ENCODE results near the gene CDT1.
"Not testable (repeated sequence)": the region's sequence is repeated elsewhere in the genome, so short reads cannot be mapped to it uniquely, and the experiment has no call there.

The CDT1 gene

DNA sequence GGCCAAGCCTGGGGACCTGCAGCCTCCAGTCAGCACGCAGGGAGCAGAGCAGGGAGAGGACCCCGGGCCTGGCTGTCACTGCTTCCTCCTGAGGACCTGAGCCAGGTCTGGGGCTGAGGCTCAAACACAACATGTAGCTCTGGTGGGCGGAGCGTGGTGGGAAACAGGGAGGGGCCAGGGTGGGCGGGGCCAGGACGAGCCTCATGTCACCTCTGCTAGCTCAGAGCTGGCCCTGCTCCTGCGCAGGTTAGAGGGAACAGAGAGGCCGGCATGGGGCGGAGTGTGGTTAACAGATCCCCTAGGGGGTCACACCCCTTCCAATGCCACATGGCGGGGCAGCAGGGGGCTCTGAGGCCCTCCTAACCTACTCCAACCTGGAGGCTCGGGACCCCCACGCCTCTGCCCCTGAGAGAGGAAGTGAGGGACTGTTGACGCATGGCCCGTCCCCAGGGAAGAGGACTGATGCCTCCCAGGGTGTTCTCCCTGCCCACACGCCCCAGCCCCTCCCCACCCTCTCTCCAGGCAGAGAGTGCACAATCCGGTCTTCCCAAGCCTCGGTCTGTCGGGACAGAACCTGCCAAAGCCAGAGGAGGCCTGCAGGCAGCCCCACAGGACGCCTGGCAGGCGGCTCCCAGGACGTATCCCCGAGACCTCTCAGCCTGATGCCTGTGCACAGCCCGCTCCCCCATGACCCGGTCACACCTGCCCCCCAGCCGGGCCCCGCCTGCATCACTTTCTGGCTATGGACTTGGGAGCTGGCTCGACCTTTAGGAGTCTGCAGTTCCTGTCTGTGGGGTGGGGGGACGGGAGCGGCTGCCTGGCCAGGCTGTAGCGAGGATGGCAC lies 33.8 kb upstream of the CDT1 start:
- no peak overlapping the region for H3K4me3 ChIP-seq (ENCODE audit: low read depth, low read length)
- TF ChIP-seq, protein P1, sequence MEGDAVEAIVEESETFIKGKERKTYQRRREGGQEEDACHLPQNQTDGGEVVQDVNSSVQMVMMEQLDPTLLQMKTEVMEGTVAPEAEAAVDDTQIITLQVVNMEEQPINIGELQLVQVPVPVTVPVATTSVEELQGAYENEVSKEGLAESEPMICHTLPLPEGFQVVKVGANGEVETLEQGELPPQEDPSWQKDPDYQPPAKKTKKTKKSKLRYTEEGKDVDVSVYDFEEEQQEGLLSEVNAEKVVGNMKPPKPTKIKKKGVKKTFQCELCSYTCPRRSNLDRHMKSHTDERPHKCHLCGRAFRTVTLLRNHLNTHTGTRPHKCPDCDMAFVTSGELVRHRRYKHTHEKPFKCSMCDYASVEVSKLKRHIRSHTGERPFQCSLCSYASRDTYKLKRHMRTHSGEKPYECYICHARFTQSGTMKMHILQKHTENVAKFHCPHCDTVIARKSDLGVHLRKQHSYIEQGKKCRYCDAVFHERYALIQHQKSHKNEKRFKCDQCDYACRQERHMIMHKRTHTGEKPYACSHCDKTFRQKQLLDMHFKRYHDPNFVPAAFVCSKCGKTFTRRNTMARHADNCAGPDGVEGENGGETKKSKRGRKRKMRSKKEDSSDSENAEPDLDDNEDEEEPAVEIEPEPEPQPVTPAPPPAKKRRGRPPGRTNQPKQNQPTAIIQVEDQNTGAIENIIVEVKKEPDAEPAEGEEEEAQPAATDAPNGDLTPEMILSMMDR (IDR thresholded peaks at IDR 0.05; ENCODE audit: borderline replicate concordance, insufficient read depth, low read depth, low read length): no peak

DNA sequence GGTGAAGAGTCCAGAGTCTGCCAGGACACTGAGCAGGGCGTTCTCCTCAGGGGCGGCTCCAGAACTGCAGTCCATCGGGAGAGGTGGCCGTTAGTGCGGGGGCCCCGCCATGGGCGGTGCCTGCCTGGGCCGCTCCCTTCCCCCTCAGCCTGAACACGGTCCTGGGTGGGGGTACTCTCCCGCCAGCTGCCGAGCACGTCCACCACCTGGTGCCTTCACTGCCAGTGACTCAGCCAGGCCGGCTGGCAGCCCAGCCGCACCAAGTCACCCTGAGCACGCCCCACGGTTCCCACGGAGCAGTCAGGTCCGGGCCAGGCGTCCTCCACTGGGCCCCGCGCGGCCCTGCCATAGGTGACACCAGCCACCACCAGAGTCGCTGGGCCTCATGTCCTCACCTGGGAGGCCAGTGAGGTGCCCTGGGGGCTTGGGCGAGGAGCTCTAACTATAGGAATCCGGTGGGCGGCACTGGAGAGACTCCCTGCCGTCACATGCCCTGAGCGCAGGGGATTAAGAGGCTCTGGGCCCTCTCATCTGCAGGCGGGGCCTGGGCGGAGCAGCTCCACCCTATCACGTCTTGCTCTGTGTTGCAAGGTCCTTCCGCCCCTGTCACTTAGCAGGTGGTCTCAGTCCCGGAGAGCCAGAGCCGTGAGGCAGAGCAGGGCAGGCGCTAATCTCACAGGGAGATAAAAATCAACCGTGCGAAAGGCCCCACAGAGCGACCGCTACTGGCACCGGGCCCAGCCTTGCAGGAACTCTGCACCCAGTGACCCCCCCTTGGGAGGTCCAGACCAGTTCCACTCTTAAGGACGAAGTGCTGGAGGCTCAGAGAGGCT lies 32.9 kb upstream of the CDT1 start:
- TF ChIP-seq, protein P1 (IDR thresholded peaks at IDR 0.05; ENCODE audit: borderline replicate concordance, insufficient read depth, low read depth, low read length): no peak
- no peak overlapping the region for H3K4me3 ChIP-seq (ENCODE audit: low read depth, low read length)

DNA sequence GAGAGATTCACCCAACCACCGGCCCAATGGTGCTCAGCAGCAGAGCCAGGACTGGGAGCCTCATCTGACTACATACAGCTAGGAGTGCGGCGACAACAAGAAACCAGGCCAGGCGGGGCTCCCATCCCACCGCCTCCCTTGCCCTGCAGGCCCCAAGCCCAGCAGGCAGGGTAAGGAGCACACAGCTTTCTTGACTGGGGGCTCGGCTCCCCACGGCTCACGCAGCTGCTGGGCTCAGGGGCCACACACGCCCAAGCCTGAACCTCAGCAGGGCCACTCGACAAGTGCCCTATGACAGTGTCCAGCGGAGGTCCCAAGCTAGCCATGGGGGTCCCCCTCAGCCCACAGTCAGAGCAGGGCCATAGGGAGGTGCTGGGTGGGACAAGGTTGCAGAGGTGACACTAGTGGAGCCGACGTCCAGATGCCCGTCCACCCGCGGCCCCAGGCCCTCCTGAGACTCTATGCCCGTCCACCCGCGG lies 32.3 kb upstream of the CDT1 start:
- H3K4me3 ChIP-seq (ENCODE audit: low read depth, low read length): no peak overlapping the region

DNA sequence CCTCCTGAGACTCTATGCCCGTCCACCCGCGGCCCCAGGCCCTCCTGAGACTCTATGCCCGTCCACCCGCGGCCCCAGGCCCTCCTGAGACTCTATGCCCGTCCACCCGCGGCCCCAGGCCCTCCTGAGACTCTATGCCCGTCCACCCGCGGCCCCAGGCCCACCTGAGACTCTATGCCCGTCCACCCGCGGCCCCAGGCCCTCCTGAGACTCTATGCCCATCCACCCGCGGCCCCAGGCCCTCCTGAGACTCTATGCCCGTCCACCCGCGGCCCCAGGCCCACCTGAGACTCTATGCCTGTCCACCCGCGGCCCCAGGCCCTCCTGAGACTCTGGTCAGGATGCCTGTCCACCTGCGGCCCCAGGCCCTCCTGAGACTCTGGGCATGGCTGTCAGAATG lies 31.8 kb upstream of the CDT1 start:
- not testable (repeated sequence) for H3K4me3 ChIP-seq (ENCODE audit: low read depth, low read length)

More for the DNA sequence above, 32.3 kb upstream of the CDT1 start:
- TF ChIP-seq, protein P1 (IDR thresholded peaks at IDR 0.05; ENCODE audit: borderline replicate concordance, insufficient read depth, low read depth, low read length): no peak

DNA sequence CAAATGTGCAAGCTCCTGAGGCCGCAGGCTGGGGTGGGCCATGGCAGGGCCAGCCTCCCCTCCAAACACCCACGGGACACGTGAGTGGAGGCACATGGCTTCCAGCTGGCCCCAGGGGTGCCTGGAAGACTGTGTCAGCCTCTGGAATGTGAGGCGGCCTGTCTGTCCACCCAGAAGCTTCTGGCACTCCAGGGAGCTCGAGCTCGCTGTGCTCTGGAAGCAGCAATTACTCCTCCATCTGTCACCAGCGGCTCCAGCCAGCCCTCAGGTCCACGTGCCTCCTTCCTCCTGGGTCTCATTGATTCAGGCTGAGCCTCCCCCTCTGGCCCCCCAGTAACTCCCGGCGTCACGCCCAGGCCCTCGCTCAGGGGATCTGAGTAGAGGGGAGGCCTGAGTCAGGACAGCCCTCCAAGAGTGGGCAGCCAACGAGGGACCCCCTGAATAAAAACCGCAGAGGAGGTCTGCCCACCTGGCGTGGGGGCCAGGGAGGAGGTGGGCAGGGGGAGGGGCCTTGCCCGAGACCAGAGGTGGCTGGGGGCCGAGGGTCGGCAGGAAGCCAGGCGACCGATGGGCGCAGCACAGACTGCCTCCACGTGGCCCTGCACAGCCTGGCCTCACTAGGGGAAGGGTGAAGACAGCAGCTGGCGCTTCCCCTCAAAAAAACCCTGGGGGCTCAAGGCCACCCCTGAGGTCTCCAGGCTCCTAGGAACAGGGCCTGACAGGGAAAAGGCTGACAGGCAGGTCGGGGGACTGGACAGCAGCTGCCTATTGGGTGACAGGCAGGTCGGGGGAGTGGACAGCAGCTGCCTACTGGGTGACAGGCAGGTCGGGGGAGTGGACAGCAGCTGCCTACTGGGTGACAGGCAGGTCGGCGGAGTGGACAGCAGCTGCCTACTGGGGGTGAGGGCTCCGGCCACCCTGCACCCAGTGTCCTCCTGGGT lies 30.4 kb upstream of the CDT1 start:
- TF ChIP-seq, protein P1 (IDR thresholded peaks at IDR 0.05; ENCODE audit: borderline replicate concordance, insufficient read depth, low read depth, low read length): no peak

DNA sequence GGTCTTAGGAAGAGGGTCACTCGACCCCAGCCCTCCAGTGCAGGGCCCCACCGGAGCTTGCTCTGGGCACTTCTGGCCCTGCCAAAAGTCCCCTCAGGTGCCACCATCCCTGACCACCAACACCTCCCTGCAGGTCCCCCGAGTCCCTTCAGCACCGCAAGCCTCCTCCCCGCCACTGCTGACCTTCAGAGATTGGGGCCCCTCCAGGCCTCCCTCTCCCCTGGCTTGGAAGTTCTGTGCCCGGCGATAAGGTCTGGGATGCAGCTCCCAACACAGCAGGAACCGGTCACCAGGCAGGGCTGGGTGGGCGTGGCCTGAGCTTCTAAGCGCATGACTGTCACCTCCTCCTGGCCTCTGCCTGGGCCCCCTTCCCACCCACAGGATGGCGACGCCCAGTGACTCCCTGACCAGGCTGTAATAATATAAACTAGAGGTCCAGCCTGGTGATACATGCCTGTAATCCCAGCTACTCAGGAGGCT lies 29.7 kb upstream of the CDT1 start:
- no peak overlapping the region for H3K4me3 ChIP-seq (ENCODE audit: low read depth, low read length)
- TF ChIP-seq, protein P1 (IDR thresholded peaks at IDR 0.05; ENCODE audit: borderline replicate concordance, insufficient read depth, low read depth, low read length): no peak

More for the DNA sequence above, 30.4 kb upstream of the CDT1 start:
- no peak overlapping the region for H3K4me3 ChIP-seq (ENCODE audit: low read depth, low read length)
